ENCODE data around the gene UNC5C.
A peak's percentile ranks its signal among the peaks of the same experiment; 100 is the strongest.

- TF ChIP-seq CTCF (IDR thresholded peaks at IDR 0.05) = peak in 1 of 4 experiments; percentile 18
- no peak for TF ChIP-seq POLR2A (IDR thresholded peaks at IDR 0.05)
These were observed 185.7 kb downstream of the UNC5C start for GRCh38 chr4:95362906-95363558.

All from uterus (tissue), 2 donors.